HPDE6-E6E7 (cell line): ENCODE results near the gene ZSCAN16.

Experiments
- DNase-seq: peaks from one replicate; pipeline ENCODE4 v3.0.0; 2011; ENCODE audit warnings: missing footprints; ENCODE audit errors: extremely low spot score

Gene ZSCAN16

GRCh38 chr6:28172006-28172405 is 47.6 kb downstream of the ZSCAN16 start:
- DNase-seq: no peak

GRCh38 chr6:28176373-28176772 is 52.0 kb downstream of the ZSCAN16 start:
- DNase-seq: no peak
